HG03558 (cell line): Measurements from ENCODE around the gene PAK6.

Source experiments
- ATAC-seq: cut with Tn5 transposase; IDR thresholded peaks from one replicate; pipeline ENCODE4 v1.9.1; 2021; ENCODE audit warnings: moderate number of reproducible peaks; ENCODE audit not compliant: unreplicated experiment; ENCODE audit errors: extremely low read depth

PAK6 gene

GRCh38 chr15:40305281-40305680, 66.4 kb downstream of the PAK6 start:
- ATAC-seq = no peak

GRCh38 chr15:40306371-40306770, 67.5 kb downstream of the PAK6 start:
- no peak for ATAC-seq

GRCh38 chr15:40306908-40307307, 68.0 kb downstream of the PAK6 start:
- no peak for ATAC-seq

GRCh38 chr15:40307421-40308211, 68.8 kb downstream of the PAK6 start, which contains the start of gene PLCB2:
Gene PLCB2 (minus strand): TSS chr15:40307935. CDS start chr15:40307672, 263 bp downstream.
- no peak for ATAC-seq

GRCh38 chr15:40309344-40309862, 70.5 kb downstream of the PAK6 start:
- ATAC-seq = no peak

- no peak for ATAC-seq
These were observed 71.4 kb downstream of the PAK6 start for GRCh38 chr15:40310001-40310959.

- ATAC-seq = no peak
These were observed 72.1 kb downstream of the PAK6 start for GRCh38 chr15:40310993-40311392.

- no peak for ATAC-seq
These were observed 73.7 kb downstream of the PAK6 start for GRCh38 chr15:40312370-40313158.

- ATAC-seq = no peak
These were observed 74.9 kb downstream of the PAK6 start for GRCh38 chr15:40313531-40314398.

- no peak for ATAC-seq
These were observed 75.9 kb downstream of the PAK6 start for GRCh38 chr15:40314723-40315276.

GRCh38 chr15:40316931-40317330, 78.1 kb downstream of the PAK6 start:
- no peak for ATAC-seq

- ATAC-seq = no peak
These were observed 78.7 kb downstream of the PAK6 start for GRCh38 chr15:40317580-40317979.

- ATAC-seq = no peak
These were observed 81.5 kb downstream of the PAK6 start for GRCh38 chr15:40320409-40320808.

- ATAC-seq = no peak
These were observed 82.1 kb downstream of the PAK6 start for GRCh38 chr15:40320931-40321371.

GRCh38 chr15:40322531-40323238, 83.8 kb downstream of the PAK6 start:
- no peak for ATAC-seq

GRCh38 chr15:40323239-40323952, 84.5 kb downstream of the PAK6 start, which contains the start of gene INAFM2:
Gene INAFM2 (plus strand): TSS chr15:40323692. CDS start chr15:40324056, 364 bp downstream.
- peak; percentile 61 for ATAC-seq
